Neural cell (in vitro differentiated cells): ENCODE results near the gene RBBP8NL. TPM values are rescaled to one million over a fixed set of nuclear protein-coding genes. Genes with fewer than 3 reads are reported as not detected.

Experiments used
- H2AFZ ChIP-seq: fragments of 200-600, 300-800 bp; sonication (generic), shearing (Covaris generic); 2 replicates; pipeline ENCODE4 v1.6.0; 2014; ENCODE audit warnings: low read depth, mild to moderate bottlenecking, antibody characterized with exemption, low read length, moderate library complexity
- H3F3A ChIP-seq: fragments of 200-600 bp; shearing (Covaris generic); 2 replicates; pipeline ENCODE4 v1.6.1; 2016; ENCODE audit warnings: mild to moderate bottlenecking, moderate library complexity, mixed read lengths, antibody characterized with exemption, low read length; ENCODE audit not compliant: insufficient read depth, poor library complexity, severe bottlenecking
- H3K27ac ChIP-seq: fragments of 200-600, 300-800 bp; sonication (generic), shearing (Covaris generic); 2 replicates; pipeline ENCODE4 v1.5.1; 2014; ENCODE audit warnings: mild to moderate bottlenecking, low read length, moderate library complexity
- H3K27me3 ChIP-seq: fragments of 300-800, 200-600 bp; sonication (generic), shearing (Covaris generic); 2 replicates; pipeline ENCODE4 v1.6.0; 2014; ENCODE audit warnings: mild to moderate bottlenecking, low read depth, low read length, moderate library complexity; ENCODE audit not compliant: insufficient read depth
- H3K36me3 ChIP-seq: fragments of 300-800, 200-600 bp; sonication (generic), shearing (Covaris generic); 2 replicates; pipeline ENCODE4 v1.5.1; 2014; ENCODE audit warnings: mild to moderate bottlenecking, antibody characterized with exemption, low read length, moderate library complexity; ENCODE audit not compliant: insufficient read depth
- H3K4me2 ChIP-seq: fragments of 300-800, 200-600 bp; sonication (generic), shearing (Covaris generic); 2 replicates; pipeline ENCODE4 v1.6.0; 2014; ENCODE audit warnings: mild to moderate bottlenecking, low read length
- H3K4me3 ChIP-seq: fragments of 300-800, 200-600 bp; sonication (generic), shearing (Covaris generic); 2 replicates; pipeline ENCODE4 v1.5.1; 2014; ENCODE audit warnings: mild to moderate bottlenecking, low read length, moderate library complexity
- H3K79me2 ChIP-seq: fragments of 200-600 bp; shearing (Covaris generic); replicated peaks from 2 replicates; pipeline ENCODE4 v1.6.0; 2014; ENCODE audit warnings: mild to moderate bottlenecking, low read length, moderate library complexity; ENCODE audit not compliant: insufficient read depth
- H3K9ac ChIP-seq: fragments of 300-800, 200-600 bp; sonication (generic), shearing (Covaris generic); 2 replicates; pipeline ENCODE4 v1.6.1; 2016; ENCODE audit warnings: mild to moderate bottlenecking, low read length, mixed read lengths
- H3K9me2 ChIP-seq: fragments of 200-600 bp; shearing (Covaris generic); 2 replicates; pipeline ENCODE4 v1.6.1; 2016; ENCODE audit warnings: mild to moderate bottlenecking, low read length, mixed read lengths; ENCODE audit not compliant: insufficient read depth
- H3K9me3 ChIP-seq: fragments of 200-600, 300-800 bp; sonication (generic), shearing (Covaris generic); 2 replicates; pipeline ENCODE4 v1.6.1; 2016; ENCODE audit warnings: mild to moderate bottlenecking, mixed run types, low read length, moderate library complexity, mixed read lengths
- H4K20me1 ChIP-seq: fragments of 200-600 bp; shearing (Covaris generic); 2 replicates; pipeline ENCODE4 v1.6.1; 2016; ENCODE audit warnings: mild to moderate bottlenecking, mixed run types; ENCODE audit not compliant: insufficient read depth
- EP300 ChIP-seq: fragments of 450-650 bp; conservative IDR thresholded peaks from 2 replicates; pipeline ENCODE4 v1.6.1; 2014; ENCODE audit warnings: antibody characterized with exemption, mild to moderate bottlenecking, moderate library complexity; ENCODE audit not compliant: poor library complexity, severe bottlenecking
- EZH2 ChIP-seq: fragments of 200-600, 300-800 bp; shearing (Covaris generic), sonication (generic); IDR thresholded peaks from 2 replicates; pipeline ENCODE4 v1.6.1; 2014; ENCODE audit warnings: antibody characterized with exemption, low read length, borderline replicate concordance, mild to moderate bottlenecking; ENCODE audit not compliant: insufficient read depth, poor library complexity, severe bottlenecking
- MXI1 ChIP-seq: fragments of 450-650 bp; conservative IDR thresholded peaks from 2 replicates; pipeline ENCODE4 v1.6.1; 2014; ENCODE audit warnings: antibody characterized with exemption, mild to moderate bottlenecking; ENCODE audit not compliant: poor library complexity, severe bottlenecking
- POLR2AphosphoS5 ChIP-seq: IDR thresholded peaks from 2 replicates; pipeline ENCODE4 v1.6.1; 2012
- RAD21 ChIP-seq: fragments of 450-650 bp; conservative IDR thresholded peaks from 2 replicates; pipeline ENCODE4 v1.6.1; 2014; ENCODE audit warnings: antibody characterized with exemption, mild to moderate bottlenecking, moderate library complexity
- SMC3 ChIP-seq: fragments of 450-650 bp; conservative IDR thresholded peaks from 2 replicates; pipeline ENCODE4 v1.6.1; 2014; ENCODE audit warnings: antibody characterized with exemption, mild to moderate bottlenecking, moderate library complexity; ENCODE audit not compliant: poor library complexity
- TAF1 ChIP-seq: IDR thresholded peaks from 2 replicates; pipeline ENCODE4 v1.6.1; 2012; ENCODE audit warnings: low read depth
- polyA plus RNA-seq: library from polyadenylated mRNA; depleted of rRNA; stranded (reverse); fragments of >200 nt; gene quantifications from 2 replicates; pipeline ENCODE4 v1.2.3, GENCODE V29; 2014
- TF ChIP-seq, protein P1 (sequence below): IDR thresholded peaks from 2 replicates; pipeline ENCODE4 v1.6.1; 2012; ENCODE audit warnings: borderline replicate concordance
- TF ChIP-seq, protein P2 (sequence below): fragments of 450-650 bp; IDR thresholded peaks from 2 replicates; pipeline ENCODE4 v1.5.1; 2014; ENCODE audit warnings: antibody characterized with exemption, mild to moderate bottlenecking, moderate library complexity; ENCODE audit not compliant: poor library complexity, severe bottlenecking

Gene RBBP8NL
- polyA plus RNA-seq, 1 donor from 2014 or later, result not detected

DNA sequence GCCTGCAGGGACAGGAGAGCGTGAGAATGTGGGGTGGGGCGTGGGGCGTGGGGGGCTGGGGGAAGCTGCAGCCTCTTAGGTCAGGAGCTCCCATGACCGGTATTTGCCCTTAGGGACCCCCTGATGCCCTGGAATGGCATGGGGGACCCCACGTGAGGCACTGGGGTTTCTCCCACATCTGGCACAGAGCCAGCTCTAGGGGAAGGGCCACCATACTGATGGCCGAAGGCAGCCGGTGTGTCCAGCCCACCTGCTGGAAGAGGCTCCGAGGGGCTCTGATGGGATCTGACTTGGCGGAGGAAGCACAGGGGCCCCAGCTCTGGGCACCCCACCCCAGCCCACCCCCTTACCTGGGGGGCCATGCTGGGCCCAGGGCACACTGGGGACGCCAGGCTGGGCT is 37.7 kb upstream of the RBBP8NL start:
- Histone ChIP-seq H3K9me3 (no peaks in the 10 kb centered on the region), H4K20me1 (no peaks in the 10 kb centered on the region), H3K36me3 (no peaks in the 10 kb centered on the region), H3K79me2 (no peaks in the 10 kb centered on the region), H2AFZ (no peak overlapping the region), H3K9me2 (no peaks in the 10 kb centered on the region), H3K27ac (no peak overlapping the region), H3F3A (no peaks in the 10 kb centered on the region), H3K4me2 (no peak overlapping the region), H3K4me3 (no peak overlapping the region), H3K9ac (no peak overlapping the region), H3K27me3 (no peaks in the 10 kb centered on the region)
- TF ChIP-seq MXI1 (no peak), TAF1 (no peak), EZH2 (no peak), SMC3 (no peak), EP300 (no peak), POLR2AphosphoS5 (no peak)
- TF ChIP-seq, protein P1, sequence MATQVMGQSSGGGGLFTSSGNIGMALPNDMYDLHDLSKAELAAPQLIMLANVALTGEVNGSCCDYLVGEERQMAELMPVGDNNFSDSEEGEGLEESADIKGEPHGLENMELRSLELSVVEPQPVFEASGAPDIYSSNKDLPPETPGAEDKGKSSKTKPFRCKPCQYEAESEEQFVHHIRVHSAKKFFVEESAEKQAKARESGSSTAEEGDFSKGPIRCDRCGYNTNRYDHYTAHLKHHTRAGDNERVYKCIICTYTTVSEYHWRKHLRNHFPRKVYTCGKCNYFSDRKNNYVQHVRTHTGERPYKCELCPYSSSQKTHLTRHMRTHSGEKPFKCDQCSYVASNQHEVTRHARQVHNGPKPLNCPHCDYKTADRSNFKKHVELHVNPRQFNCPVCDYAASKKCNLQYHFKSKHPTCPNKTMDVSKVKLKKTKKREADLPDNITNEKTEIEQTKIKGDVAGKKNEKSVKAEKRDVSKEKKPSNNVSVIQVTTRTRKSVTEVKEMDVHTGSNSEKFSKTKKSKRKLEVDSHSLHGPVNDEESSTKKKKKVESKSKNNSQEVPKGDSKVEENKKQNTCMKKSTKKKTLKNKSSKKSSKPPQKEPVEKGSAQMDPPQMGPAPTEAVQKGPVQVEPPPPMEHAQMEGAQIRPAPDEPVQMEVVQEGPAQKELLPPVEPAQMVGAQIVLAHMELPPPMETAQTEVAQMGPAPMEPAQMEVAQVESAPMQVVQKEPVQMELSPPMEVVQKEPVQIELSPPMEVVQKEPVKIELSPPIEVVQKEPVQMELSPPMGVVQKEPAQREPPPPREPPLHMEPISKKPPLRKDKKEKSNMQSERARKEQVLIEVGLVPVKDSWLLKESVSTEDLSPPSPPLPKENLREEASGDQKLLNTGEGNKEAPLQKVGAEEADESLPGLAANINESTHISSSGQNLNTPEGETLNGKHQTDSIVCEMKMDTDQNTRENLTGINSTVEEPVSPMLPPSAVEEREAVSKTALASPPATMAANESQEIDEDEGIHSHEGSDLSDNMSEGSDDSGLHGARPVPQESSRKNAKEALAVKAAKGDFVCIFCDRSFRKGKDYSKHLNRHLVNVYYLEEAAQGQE, result no peak

DNA sequence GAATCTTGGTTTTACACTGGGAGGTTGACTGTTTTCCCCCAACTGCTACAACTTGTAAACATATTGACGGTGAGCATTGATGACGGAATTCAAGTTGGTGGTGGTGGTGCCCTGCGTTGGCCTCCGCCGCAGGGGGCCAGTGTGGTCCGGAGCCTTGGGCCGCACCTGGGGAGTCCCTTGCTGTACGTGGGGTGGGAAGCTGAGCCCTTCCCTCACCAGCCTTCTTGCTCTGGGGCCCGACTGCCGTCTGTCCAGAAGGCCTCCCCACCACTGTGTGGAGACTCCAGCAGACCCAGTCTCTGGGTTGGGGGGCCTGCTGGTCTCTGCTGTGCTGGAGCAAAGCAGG is 37.1 kb upstream of the RBBP8NL start:
- no peaks in the 10 kb centered on the region for H3K36me3 ChIP-seq
- H4K20me1 ChIP-seq, result no peaks in the 10 kb centered on the region
- no peak for TF ChIP-seq TAF1
- no peak for TF ChIP-seq SMC3
- TF ChIP-seq EP300, result no peak
- TF ChIP-seq EZH2, result no peak
- no peak for TF ChIP-seq POLR2AphosphoS5
- TF ChIP-seq, protein P2, sequence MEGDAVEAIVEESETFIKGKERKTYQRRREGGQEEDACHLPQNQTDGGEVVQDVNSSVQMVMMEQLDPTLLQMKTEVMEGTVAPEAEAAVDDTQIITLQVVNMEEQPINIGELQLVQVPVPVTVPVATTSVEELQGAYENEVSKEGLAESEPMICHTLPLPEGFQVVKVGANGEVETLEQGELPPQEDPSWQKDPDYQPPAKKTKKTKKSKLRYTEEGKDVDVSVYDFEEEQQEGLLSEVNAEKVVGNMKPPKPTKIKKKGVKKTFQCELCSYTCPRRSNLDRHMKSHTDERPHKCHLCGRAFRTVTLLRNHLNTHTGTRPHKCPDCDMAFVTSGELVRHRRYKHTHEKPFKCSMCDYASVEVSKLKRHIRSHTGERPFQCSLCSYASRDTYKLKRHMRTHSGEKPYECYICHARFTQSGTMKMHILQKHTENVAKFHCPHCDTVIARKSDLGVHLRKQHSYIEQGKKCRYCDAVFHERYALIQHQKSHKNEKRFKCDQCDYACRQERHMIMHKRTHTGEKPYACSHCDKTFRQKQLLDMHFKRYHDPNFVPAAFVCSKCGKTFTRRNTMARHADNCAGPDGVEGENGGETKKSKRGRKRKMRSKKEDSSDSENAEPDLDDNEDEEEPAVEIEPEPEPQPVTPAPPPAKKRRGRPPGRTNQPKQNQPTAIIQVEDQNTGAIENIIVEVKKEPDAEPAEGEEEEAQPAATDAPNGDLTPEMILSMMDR, result no peak
- TF ChIP-seq RAD21, result no peak
- no peak for TF ChIP-seq MXI1
- TF ChIP-seq, protein P1, result no peak
- no peaks in the 10 kb centered on the region for H3K79me2 ChIP-seq
- no peak overlapping the region for H3K9ac ChIP-seq
- H3K4me3 ChIP-seq, result no peak overlapping the region
- no peak overlapping the region for H2AFZ ChIP-seq
- no peaks in the 10 kb centered on the region for H3K27me3 ChIP-seq
- no peaks in the 10 kb centered on the region for H3F3A ChIP-seq
- no peak overlapping the region for H3K27ac ChIP-seq
- H3K4me2 ChIP-seq, result no peak overlapping the region
- H3K9me2 ChIP-seq, result no peaks in the 10 kb centered on the region
- H3K9me3 ChIP-seq, result no peaks in the 10 kb centered on the region
